Testis (tissue), 2 donors: Measurements from ENCODE around the gene N4BP2L1.

Source experiments
- POLR2A ChIP-seq: fragments of 450-650 bp; IDR thresholded peaks from one replicate; pipeline ENCODE4 v1.6.1; 2017; ENCODE audit warnings: antibody characterized with exemption, mild to moderate bottlenecking, moderate library complexity
- TF ChIP-seq, protein P1 (sequence below), 3 experiments: fragments of 450-650 bp in 2 of 3; fragments of 200-600 bp in 1 of 3; sonication (generic) in 1 of 3; IDR thresholded peaks; one replicate each; pipeline ENCODE4 v1.5.1; 2016 to 2019; ENCODE audit warnings: antibody characterized with exemption in 3 of 3, mild to moderate bottlenecking in 2 of 3, moderate library complexity in 1 of 3

DNA sequence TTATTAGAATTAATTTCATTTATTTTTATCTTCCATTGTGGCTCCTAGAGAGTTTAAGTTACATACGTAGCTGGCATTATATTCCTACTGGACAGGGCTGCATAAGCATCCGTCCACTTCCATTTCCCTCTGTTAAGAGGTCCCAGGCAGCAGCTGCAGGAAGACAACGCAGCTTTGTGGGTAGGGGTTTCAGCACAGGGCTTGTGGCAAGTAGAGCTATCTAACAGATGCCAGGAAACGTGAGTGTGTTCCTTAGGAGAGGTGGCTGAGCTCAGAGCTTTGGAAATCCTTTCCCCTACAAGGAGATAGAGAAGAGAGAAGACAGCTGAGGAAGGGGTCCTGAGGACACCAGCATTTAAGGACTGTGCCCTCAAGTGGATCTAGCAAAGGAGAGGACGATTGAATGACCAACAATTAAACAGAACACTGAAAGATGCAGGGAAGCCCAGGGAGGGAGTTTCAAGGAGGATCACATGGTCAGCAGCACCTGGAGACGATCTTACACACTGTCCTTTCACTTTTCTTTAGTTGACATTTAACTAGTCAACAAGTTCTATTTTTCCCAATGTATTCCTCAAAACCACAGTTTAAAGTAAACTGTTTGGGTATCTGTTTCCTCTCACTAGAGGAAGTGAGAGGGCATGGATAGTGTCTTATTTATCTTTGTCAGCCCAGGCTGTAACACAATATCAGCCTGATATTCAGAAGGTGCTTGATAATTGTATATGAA is 2.3 kb upstream of the N4BP2L1 start:
- TF ChIP-seq, protein P1, sequence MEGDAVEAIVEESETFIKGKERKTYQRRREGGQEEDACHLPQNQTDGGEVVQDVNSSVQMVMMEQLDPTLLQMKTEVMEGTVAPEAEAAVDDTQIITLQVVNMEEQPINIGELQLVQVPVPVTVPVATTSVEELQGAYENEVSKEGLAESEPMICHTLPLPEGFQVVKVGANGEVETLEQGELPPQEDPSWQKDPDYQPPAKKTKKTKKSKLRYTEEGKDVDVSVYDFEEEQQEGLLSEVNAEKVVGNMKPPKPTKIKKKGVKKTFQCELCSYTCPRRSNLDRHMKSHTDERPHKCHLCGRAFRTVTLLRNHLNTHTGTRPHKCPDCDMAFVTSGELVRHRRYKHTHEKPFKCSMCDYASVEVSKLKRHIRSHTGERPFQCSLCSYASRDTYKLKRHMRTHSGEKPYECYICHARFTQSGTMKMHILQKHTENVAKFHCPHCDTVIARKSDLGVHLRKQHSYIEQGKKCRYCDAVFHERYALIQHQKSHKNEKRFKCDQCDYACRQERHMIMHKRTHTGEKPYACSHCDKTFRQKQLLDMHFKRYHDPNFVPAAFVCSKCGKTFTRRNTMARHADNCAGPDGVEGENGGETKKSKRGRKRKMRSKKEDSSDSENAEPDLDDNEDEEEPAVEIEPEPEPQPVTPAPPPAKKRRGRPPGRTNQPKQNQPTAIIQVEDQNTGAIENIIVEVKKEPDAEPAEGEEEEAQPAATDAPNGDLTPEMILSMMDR (IDR thresholded peaks at IDR 0.05), result no peak
- no peak for TF ChIP-seq POLR2A
